Kidney (tissue), 14 donors: ENCODE results near the gene FOCAD. TPM values are rescaled to one million over a fixed set of nuclear protein-coding genes. Genes with fewer than 3 reads are reported as not detected.

ENCODE experiments used
- DNase-seq, 5 donors: peaks; one replicate each; pipeline ENCODE4 v3.0.0-alpha.2; 2013 to 2020
- FAIRE-seq: peaks from 2 replicates; lab custom pipeline; 2012; peaks lifted over from hg19 to GRCh38; lab: Jason Lieb, UNC
- H3K27ac ChIP-seq, 2 donors: one replicate each; pipeline ENCODE4 v1.7.0; 2013; ENCODE audit warnings: low read depth in 2 of 2, low read length in 2 of 2, inconsistent platforms in 1 of 2
- H3K27me3 ChIP-seq: one replicate; pipeline ENCODE4 v1.7.1; 2013; ENCODE audit warnings: low read length, inconsistent platforms; ENCODE audit not compliant: control insufficient read depth, insufficient read depth
- H3K36me3 ChIP-seq, 3 donors: one replicate each; pipeline versions ENCODE4 v1.7.0 to v1.7.1; 2013; ENCODE audit warnings: low read length in 3 of 3, control low read depth in 1 of 3, inconsistent platforms in 1 of 3; ENCODE audit not compliant: insufficient read depth in 3 of 3, control insufficient read depth in 2 of 3
- H3K4me1 ChIP-seq, 3 donors: one replicate each; pipeline versions ENCODE4 v1.7.0 to v1.7.1; 2013; ENCODE audit warnings: low read length in 3 of 3, inconsistent platforms in 1 of 3, low read depth in 1 of 3; ENCODE audit not compliant: control insufficient read depth in 2 of 3, insufficient read depth in 2 of 3
- H3K4me3 ChIP-seq, 3 donors: one replicate each; pipeline versions ENCODE4 v1.7.0 to v1.8.1; 2013; ENCODE audit warnings: low read length in 3 of 3, control low read depth in 1 of 3, inconsistent platforms in 1 of 3
- H3K9ac ChIP-seq, 3 donors: one replicate each; pipeline versions ENCODE4 v1.7.0 to v1.7.1; 2013; ENCODE audit warnings: low read length in 3 of 3, control low read depth in 1 of 3, inconsistent platforms in 1 of 3
- H3K9me3 ChIP-seq, 3 donors: one replicate each; pipeline versions ENCODE4 v1.7.0 to v1.7.1; 2013; ENCODE audit warnings: low read length in 3 of 3, control low read depth in 1 of 3, inconsistent platforms in 1 of 3; ENCODE audit not compliant: control insufficient read depth in 2 of 3, insufficient read depth in 1 of 3
- CTCF ChIP-seq: IDR thresholded peaks from 3 replicates; pipeline ENCODE4 v1.5.1; 2012; ENCODE audit warnings: mild to moderate bottlenecking, moderate library complexity, borderline replicate concordance; ENCODE audit not compliant: insufficient read depth; ENCODE audit errors: extremely low read depth
- intact Hi-C: fragments of 100-400 bp; cut with DNase I; formaldehyde crosslinking; loops from one replicate; pipeline ENCODE4 v1.11.1; 2022
- polyA plus RNA-seq: library from polyadenylated mRNA; stranded (reverse); fragments of 350-450 nt; fragmentation: Illumina TruSeq; extraction: RNeasy Lipid Tissue Mini Kit (QIAGEN cat#74804); gene quantifications from one replicate; pipeline ENCODE4 v1.2.3, GENCODE V29; 2014; ENCODE audit warnings: low read depth, low replicate concordance; ENCODE audit not compliant: insufficient read depth
- total RNA-seq: library from RNA; stranded (reverse); fragmentation: NEBNext Ultra II Directional; extraction: Animal tissue kit (Norgen Biotek cat#: 25700); gene quantifications from one replicate; pipeline ENCODE4 v1.2.1, GENCODE V29; 2021
- donor health status: control.
- donor health status: control.
- donor health status: control.
- donor health status: control.
- donor health status: control.
- donor health status: DM: yes; HTN: yes; CAD: no.
- donor health status: Normal renal cell carcinoma (clear cell type).

Gene FOCAD
- total and polyA plus RNA-seq, 2 donors from 2014 or later = 12.2 to 35.7 TPM

DNA sequence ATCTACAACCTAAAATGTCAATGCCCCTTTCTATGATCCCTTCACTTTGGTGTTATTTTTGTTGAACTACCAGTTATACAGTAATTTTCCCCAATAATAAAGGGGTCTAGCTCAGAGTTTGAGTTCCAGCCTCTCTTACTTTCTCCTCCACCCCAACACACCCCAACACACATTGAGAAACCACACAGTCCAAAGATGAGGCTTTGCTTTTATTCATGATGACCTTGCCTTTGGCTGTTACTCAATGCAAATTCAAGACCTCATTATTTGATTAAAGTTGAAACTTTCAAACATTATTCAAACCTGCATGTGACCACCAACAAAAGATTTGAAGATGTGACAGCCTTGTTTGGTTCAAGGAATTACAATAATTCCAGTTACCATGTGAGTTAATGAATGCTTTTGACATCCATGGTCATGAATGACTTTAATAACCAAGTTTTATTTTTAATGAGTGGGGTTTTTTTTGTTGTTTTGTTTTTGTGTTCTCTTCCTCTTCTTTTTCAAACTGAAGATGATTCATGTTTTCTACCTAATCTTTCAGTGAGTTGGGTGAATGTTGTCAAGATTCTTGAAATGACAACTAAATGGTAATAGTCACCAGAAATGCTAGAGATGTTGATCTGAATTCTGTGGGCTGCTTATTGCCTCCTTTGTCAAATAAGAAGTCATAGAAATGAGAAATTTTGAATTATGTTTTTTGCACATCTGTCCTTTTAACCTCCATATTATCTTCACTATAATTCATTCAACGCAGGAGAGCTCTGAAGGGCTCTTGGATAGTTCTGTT, 241.4 kb downstream of the FOCAD start:
- intact Hi-C loops = no loop called here
- DNase-seq (no peak), FAIRE-seq (no peak)
- no peak overlapping the region for H3K27ac ChIP-seq
- no peak for TF ChIP-seq CTCF
- no peaks in the 10 kb centered on the region for H3K36me3 ChIP-seq
- H3K27me3 ChIP-seq = no peaks in the 10 kb centered on the region
- H3K4me3 ChIP-seq = no peak overlapping the region
- no peaks in the 10 kb centered on the region for H3K4me1 ChIP-seq
- H3K9me3 ChIP-seq = no peaks in the 10 kb centered on the region
- H3K9ac ChIP-seq = no peak overlapping the region

DNA sequence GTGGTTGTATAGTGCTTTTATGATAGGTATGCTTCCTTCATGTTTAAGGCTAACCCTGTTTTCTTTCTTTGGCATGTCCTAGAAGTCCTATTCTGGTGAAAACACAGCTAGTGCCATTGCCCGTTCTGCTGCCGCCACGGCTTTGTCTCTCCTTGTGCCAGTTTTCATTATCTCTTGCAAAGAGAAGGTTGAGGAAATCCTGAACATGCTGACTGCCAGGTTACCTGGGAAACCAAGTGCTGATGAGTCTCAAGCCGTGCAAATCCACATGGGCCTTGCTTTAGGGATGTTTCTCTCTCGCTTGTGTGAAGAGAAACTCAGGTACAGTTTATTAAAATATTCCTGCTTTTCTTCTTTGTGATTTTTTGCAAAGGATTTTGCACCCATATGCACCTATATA, 245.2 kb downstream of the FOCAD start:
- Histone ChIP-seq H3K4me1 (no peaks in the 10 kb centered on the region), H3K4me3 (no peak overlapping the region), H3K27ac (no peak overlapping the region), H3K27me3 (no peaks in the 10 kb centered on the region), H3K9me3 (no peaks in the 10 kb centered on the region), H3K36me3 (no peaks in the 10 kb centered on the region), H3K9ac (no peak overlapping the region)
- intact Hi-C loops = no loop called here
- FAIRE-seq (no peak), DNase-seq (no peak)
- no peak for TF ChIP-seq CTCF

- Histone ChIP-seq H3K27ac (no peak overlapping the region), H3K9me3 (no peaks in the 10 kb centered on the region), H3K4me1 (no peaks in the 10 kb centered on the region), H3K9ac (no peak overlapping the region), H3K27me3 (no peaks in the 10 kb centered on the region), H3K36me3 (no peaks in the 10 kb centered on the region), H3K4me3 (no peak overlapping the region)
- DNase-seq = no peak
- no peak for FAIRE-seq
- no peak for TF ChIP-seq CTCF
- intact Hi-C loops = no loop called here
Observed at GRCh38 chr9:20930836-20931235, 246.8 kb downstream of the FOCAD start.
